Posterior cingulate gyrus (tissue), 11 donors: ENCODE data around the gene TMEM11.

ENCODE experiments used
- DNase-seq, 10 donors: peaks; one replicate each; pipeline versions ENCODE4 v3.0.0 to v3.0.0-alpha.2; 2020 to 2021; ENCODE audit warnings: mixed read lengths in 3 of 10
- intact Hi-C: fragments of 100-400 bp; cut with DNase I; formaldehyde crosslinking; loops from one replicate; pipeline ENCODE4 v1.15.1; 2023

The TMEM11 gene, protein sequence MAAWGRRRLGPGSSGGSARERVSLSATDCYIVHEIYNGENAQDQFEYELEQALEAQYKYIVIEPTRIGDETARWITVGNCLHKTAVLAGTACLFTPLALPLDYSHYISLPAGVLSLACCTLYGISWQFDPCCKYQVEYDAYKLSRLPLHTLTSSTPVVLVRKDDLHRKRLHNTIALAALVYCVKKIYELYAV

GRCh38 chr17:21214015-21214776 is at the start of gene TMEM11:
Gene TMEM11, minus strand, starts transcription at chr17:21214161. Its CDS starts 9 bp downstream, at chr17:21214152.
- peak; percentile 89 to 100 (median 97) for DNase-seq
- intact Hi-C loops = loop anchor here (1.0 to 10.0 kb wide), 3 partner anchors 39 to 169 kb away; partner anchors contain the start of genes DHRS7B, NATD1 and USP22

- intact Hi-C loops = no loop called here
- DNase-seq = no peak
Measured at GRCh38 chr17:21263376-21263775, 49.4 kb upstream of the TMEM11 start.

DNA sequence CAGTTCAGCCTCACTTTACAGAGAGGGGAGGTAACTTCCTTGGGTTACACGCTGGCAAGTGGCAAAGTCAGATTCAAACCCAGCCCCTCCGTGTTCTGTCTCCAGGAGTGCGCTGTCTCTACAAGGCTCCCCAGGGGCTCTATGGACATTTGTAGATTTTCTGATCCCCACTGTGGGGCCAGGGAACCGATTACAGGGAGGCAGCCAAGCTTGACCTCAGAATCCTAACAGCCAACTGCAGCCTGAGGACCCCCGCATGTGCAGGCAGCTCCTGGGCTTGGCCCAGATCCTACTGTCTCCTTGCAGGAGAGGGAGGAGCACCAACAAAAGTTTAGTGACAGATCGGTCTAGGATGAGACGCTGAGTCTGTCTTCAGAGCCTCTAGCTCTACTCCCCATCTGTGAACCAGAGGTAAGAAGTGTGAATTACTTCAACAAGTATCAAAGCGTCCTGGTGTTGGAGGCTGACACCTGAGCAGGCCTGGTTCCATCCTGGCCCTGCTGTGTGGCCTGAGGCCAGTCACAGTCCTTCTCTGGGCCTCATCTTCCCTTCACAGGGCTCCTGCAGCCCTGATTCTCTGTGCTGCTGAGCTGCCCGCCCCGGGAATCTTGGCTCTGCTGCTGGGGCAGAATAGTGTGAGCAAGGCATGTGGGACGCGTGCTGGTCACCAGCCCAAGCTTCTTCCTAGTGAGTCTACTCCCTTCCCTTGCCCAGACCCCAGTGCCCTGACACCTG is 48.5 kb upstream of the TMEM11 start:
- intact Hi-C loops = no loop called here
- peak in 1 of 10 donors; percentile 59 for DNase-seq

DNA sequence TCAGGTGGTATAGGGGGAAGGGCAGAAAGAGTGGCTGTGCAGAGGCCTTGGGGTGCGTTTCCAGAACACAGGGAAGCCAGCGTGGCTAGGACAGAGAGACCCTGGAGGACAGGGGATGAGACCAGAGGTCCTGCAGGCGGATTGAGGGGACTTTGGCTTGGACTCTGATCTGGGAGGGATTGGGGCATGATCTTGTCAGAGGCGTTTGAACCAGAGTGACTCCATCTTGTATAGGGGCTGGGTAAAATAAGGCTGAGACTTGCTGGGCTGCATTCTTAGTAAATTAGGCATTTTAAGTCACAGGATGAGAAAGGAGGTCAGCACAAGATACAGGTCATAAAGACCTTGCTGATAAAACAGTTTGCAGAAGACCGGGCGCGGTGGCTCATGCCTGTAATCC is 44.6 kb upstream of the TMEM11 start:
- intact Hi-C loops = no loop called here
- DNase-seq = peak in 2 of 10 donors; percentile 10 to 22

GRCh38 chr17:21253646-21254441 is 39.9 kb upstream of the TMEM11 start:
- intact Hi-C loops = loop anchor here (1.0 to 2.0 kb wide), 2 partner anchors 21 to 40 kb away; partner anchors contain the start of gene TMEM11
- peak in 1 of 10 donors; percentile 41 for DNase-seq

DNA sequence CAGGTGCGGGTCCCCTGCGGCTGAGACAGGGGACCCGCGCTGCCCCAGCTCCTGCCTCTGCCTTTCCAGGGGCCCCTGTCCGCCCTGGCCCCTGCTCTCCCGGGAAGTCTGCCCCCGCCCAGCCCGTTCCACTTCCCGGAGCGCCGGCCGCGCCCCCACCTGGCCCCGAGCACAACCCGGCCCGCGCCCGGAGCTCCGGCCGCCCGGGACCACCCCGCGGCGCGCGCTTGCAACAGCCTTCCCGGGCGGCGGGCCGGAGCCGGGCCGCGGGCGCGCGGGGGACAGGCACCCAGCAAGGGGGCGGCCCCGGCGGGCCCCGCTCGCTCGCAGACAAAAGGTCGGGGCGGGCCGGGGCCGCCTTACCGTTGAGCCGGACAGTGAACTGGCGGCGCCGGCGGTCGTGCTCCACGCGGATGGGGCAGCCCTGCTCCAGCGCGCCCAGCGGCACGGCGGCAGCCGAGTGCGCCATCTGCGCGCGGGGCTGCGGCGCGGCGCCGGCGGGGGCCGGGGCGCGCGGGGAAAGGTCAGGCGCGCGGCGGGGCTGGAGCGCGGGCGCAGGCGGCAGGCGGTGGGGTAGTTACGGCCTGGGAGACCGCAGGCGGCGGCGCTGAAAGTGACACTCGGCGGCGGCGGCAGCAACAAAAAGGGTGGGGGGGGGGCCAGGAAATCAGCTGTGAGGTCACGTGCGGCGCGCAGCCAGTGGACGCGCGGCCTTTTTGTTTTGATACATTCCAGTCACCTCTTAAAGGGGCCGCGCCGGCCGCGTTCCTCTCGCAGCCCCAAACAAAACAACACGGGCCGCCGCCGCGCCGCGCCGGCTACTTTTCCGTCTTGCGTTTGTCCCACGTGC is 39.1 kb upstream of the TMEM11 start, which contains the start of gene NATD1:
TSS of gene NATD1 (minus strand) at position 615 of the 850 bp plus-strand sequence. CDS start at position 469, 146 bp downstream.
- intact Hi-C loops = loop anchor here (1.0 to 2.0 kb wide), 2 partner anchors 22 to 39 kb away; partner anchors contain the start of gene TMEM11

DNA sequence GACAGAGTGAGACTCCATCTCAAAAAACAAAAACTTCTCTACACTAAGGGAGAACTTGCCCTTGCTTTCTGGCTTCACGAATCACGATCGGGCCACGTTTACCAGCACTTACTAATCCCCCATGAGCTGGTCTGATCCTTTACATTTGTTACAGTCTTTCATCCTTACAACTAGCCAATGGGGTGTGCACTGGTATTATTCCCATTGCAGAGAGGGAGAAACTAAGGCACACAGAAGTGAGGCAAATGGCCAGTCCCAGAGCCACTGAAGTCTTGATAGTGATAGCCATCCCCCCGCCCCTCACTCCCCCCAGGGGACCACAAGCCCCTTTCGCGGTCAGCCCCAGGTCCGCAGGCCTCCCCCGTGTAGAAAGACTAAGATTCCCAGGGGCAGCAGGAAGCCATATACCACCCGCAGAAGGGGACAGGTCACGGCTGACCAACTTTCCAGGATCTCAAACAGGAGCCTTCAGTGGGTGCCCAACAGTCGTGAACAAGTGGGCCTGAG is 38.4 kb upstream of the TMEM11 start:
- DNase-seq = peak in 2 of 10 donors; percentile 50 to 70
- intact Hi-C loops = loop anchor here (2.0 kb wide), 1 partner anchor 22 kb away; no protein-coding TSS in a partner anchor

More for the DNA sequence above, 39.1 kb upstream of the TMEM11 start, which contains the start of gene NATD1:
- peak; percentile 70 to 97 (median 86) for DNase-seq

GRCh38 chr17:21251337-21252010 is 37.5 kb upstream of the TMEM11 start:
- DNase-seq = peak in 3 of 10 donors; percentile 49 to 84 (median 68)
- intact Hi-C loops = loop anchor here (2.0 kb wide), 1 partner anchor 23 kb away; no protein-coding TSS in a partner anchor

DNA sequence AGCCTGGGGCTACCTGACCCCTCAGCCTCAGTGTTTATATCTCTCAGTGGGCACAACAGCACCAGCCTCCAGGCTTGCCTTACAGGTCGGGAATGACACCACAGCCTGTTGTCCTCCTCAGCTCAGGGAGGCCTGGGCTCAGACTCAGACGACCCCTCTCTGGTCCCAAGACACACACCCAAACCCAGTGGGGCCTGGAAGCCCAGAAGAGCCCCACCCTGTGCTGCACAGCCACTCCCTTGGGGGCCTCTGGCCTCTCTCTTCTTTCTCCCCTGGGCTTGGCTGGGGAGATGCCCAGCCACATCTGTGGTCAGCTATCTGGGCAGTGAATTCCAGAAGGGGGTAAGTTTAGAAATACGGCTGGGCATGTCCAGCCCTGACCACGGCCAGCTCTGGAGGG is 36.9 kb upstream of the TMEM11 start:
- intact Hi-C loops = no loop called here
- DNase-seq = peak in 2 of 10 donors; percentile 23 to 66

- intact Hi-C loops = no loop called here
- DNase-seq = peak in 2 of 10 donors; percentile 67 to 75
Measured at GRCh38 chr17:21249920-21250703, 36.2 kb upstream of the TMEM11 start.

DNA sequence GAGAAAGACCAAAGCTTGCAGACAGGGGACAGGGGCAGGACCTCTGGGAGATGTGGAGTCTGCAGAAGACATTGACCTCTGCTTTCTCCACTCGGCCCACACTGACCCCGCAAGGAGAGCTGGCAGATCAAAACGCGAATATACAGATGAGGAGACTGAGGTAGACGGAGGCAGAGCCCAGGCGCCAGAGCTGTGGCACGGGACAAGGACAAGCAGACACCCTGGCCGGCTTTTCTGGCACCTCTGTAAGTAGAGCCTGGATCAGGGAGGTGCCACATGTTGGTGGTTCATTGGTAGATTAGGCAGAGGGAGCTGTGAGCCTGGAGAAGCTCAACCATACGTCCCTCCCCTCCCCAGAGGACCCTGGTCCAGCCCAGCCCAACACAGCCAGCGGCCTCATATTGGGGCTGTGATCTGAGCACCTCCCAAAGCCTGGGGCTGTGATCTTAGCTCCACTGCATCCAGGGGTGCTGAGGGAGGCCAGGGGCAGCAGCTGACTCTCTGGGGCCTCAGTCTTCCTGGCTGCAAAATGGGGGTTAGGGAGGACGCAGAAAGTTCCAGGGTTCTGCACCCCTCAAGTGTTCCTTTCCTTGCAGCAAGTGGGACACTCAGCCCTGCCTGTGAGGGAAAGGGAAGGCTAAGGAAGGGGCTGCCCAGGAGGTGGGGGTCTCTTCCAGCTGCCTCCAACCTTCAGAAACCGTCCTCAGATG is 35.3 kb upstream of the TMEM11 start:
- intact Hi-C loops = no loop called here
- DNase-seq = peak in 3 of 10 donors; percentile 50 to 71 (median 63)

DNA sequence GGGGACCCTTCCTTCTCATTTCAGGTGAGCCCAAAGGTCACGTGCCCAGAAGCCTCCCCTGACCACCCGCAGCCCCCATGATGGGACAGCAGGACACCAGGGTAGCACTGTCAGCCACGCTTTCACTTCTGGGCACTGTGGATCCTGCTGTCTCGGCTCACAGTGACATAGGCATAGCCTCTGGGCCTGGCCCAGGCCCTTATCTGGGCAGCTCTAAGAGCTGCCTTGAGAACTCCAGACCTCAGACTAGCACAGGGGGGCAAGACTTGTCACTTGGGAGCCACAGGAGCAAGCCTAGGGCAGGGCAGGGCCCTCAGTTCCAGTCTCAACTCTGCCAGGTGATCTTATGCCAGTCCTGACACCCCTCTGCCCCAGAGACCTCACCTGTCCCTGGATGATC is 34.5 kb upstream of the TMEM11 start:
- intact Hi-C loops = no loop called here
- peak in 1 of 10 donors; percentile 39 for DNase-seq

- peak in 3 of 10 donors; percentile 55 to 78 (median 74) for DNase-seq
Measured at GRCh38 chr17:21247552-21248258, 33.7 kb upstream of the TMEM11 start.

GRCh38 chr17:21246698-21247097 is 32.7 kb upstream of the TMEM11 start:
- intact Hi-C loops = no loop called here
- DNase-seq = peak in 3 of 10 donors; percentile 30 to 72 (median 50)

More at GRCh38 chr17:21247552-21248258, 33.7 kb upstream of the TMEM11 start:
- intact Hi-C loops = no loop called here

DNA sequence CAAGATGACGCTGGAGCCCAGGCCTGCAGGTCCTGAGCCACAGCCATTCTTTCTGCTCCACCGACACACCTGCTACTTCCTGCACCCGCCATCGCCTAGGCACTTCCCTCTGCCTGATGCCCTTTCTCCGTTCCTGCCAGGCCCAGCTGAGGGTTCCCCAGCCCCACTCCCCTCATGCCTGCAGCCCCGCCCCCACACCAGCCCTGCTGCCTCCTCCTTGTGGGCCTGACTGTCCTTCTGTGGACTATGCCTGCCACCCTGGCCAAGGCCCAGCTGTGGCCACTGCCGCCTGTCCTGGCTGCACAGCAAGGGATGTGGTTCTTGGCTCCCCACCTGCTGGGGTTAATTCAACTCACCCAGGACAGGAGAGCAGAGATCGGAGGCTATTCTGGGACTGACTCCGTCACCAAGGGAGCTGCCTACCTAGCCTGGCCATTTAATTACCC is 31.7 kb upstream of the TMEM11 start:
- intact Hi-C loops = no loop called here
- DNase-seq = peak in 1 of 10 donors; percentile 74
